ENCODE data around the gene GBX1.

DNA sequence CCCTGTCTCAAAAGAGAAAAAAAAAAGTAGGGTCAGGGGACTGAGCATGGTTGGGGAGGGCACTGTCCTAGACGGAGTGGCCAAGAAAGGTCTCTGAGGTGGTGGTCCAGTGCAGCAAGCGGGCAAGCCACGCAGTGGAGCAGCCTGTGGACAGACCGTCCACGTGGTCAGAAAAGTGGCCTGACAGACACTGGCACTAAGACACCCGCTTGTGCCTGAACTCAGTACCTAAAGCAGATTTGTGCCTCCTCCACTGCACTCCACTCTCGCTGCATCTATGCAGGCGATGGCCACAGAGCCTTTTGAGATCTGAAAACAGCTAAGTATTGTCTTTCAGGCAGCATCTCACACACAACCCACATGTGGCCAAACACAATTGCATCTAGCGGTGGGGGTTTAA is 10.7 kb upstream of the GBX1 start:
- TF ChIP-seq, protein P1, sequence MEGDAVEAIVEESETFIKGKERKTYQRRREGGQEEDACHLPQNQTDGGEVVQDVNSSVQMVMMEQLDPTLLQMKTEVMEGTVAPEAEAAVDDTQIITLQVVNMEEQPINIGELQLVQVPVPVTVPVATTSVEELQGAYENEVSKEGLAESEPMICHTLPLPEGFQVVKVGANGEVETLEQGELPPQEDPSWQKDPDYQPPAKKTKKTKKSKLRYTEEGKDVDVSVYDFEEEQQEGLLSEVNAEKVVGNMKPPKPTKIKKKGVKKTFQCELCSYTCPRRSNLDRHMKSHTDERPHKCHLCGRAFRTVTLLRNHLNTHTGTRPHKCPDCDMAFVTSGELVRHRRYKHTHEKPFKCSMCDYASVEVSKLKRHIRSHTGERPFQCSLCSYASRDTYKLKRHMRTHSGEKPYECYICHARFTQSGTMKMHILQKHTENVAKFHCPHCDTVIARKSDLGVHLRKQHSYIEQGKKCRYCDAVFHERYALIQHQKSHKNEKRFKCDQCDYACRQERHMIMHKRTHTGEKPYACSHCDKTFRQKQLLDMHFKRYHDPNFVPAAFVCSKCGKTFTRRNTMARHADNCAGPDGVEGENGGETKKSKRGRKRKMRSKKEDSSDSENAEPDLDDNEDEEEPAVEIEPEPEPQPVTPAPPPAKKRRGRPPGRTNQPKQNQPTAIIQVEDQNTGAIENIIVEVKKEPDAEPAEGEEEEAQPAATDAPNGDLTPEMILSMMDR (conservative IDR thresholded peaks at IDR 0.05; ENCODE audit: low read length) = no peak
- no peak for TF ChIP-seq EZH2phosphoT487 (IDR thresholded peaks at IDR 0.05; ENCODE audit: borderline replicate concordance)

All from Loucy (cell line).